ENCODE data around the gene NECTIN3. TPM values are rescaled to one million over a fixed set of nuclear protein-coding genes. Genes with fewer than 3 reads are reported as not detected.

NECTIN3 gene
- total RNA-seq, 1 experiment from 2014 or later = 53.7 TPM

- H4K20me1 ChIP-seq (ENCODE audit: control insufficient read depth, insufficient read depth, insufficient read length) = no peaks in the 10 kb centered on the region
- no peaks in the 10 kb centered on the region; the same call in 1 of the 2 replicates for H3K4me1 ChIP-seq (ENCODE audit: insufficient read depth, low read length)
- Mint-ChIP-seq H3K4me3 (no peak overlapping the region), H3K27me3 (ENCODE audit: low read depth) (no peaks in the 10 kb centered on the region), H3K9me3 (peaks cover 0 to 2% of the 10 kb centered on the region in 2 experiments; a peak in 2 of 5 replicates), H3K36me3 (ENCODE audit: insufficient read depth in 1 of 3, low read depth in 3 of 3) (peaks cover 4 to 19% (median 10%) of the 10 kb centered on the region in 3 experiments; a peak in 4 of 7 replicates), H3K4me1 (peaks cover 67 to 72% of the 10 kb centered on the region in 2 experiments), H3K27ac (peak overlapping the region in 2 of 3 experiments; percentile 69 to 81; a peak in 2 of 7 replicates)
- no peaks in the 10 kb centered on the region for H3K23me2 ChIP-seq (ENCODE audit: insufficient read length, low read depth, low read length, poor library complexity, severe bottlenecking)
- no peak overlapping the region for H4K91ac ChIP-seq (ENCODE audit: insufficient read length, low read depth, low read length)
- no peak overlapping the region for H4K8ac ChIP-seq (replicated peaks; ENCODE audit: insufficient read length, low read depth, low read length)
- no peak overlapping the region for H2AFZ ChIP-seq (ENCODE audit: low read length)
- H3K4me2 ChIP-seq (ENCODE audit: insufficient read depth, insufficient read length, low read length) = no peak overlapping the region
- no CpG with 5 or more reads among the region's 2 CpGs for WGBS (ENCODE audit: extremely low coverage, insufficient read length, low lambda C conversion rate)
- no peak overlapping the region for H3K4ac ChIP-seq (ENCODE audit: low read depth, low read length)
- H3K27me3 ChIP-seq (ENCODE audit: insufficient read depth, low read length) = no peaks in the 10 kb centered on the region
- H3K9me3 ChIP-seq (ENCODE audit: control insufficient read depth, low read depth, low read length) = no peaks in the 10 kb centered on the region
- no peak overlapping the region for H3K14ac ChIP-seq (ENCODE audit: insufficient read depth, low read length)
- H2BK12ac ChIP-seq (ENCODE audit: insufficient read length, low read depth, low read length) = no peak overlapping the region
- no peaks in the 10 kb centered on the region for H3K79me1 ChIP-seq (ENCODE audit: insufficient read depth, low read depth, low read length, poor library complexity, severe bottlenecking)
- H3T11ph ChIP-seq (ENCODE audit: low read length) = no peak overlapping the region
- no peak overlapping the region for H4K5ac ChIP-seq (ENCODE audit: insufficient read length, low read depth, low read length)
- H2BK20ac ChIP-seq (ENCODE audit: low read depth, low read length, poor library complexity, severe bottlenecking) = no peak overlapping the region
- TF ChIP-seq, protein P1, sequence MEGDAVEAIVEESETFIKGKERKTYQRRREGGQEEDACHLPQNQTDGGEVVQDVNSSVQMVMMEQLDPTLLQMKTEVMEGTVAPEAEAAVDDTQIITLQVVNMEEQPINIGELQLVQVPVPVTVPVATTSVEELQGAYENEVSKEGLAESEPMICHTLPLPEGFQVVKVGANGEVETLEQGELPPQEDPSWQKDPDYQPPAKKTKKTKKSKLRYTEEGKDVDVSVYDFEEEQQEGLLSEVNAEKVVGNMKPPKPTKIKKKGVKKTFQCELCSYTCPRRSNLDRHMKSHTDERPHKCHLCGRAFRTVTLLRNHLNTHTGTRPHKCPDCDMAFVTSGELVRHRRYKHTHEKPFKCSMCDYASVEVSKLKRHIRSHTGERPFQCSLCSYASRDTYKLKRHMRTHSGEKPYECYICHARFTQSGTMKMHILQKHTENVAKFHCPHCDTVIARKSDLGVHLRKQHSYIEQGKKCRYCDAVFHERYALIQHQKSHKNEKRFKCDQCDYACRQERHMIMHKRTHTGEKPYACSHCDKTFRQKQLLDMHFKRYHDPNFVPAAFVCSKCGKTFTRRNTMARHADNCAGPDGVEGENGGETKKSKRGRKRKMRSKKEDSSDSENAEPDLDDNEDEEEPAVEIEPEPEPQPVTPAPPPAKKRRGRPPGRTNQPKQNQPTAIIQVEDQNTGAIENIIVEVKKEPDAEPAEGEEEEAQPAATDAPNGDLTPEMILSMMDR (conservative IDR thresholded peaks at IDR 0.05) = no peak
- H2BK5ac ChIP-seq (ENCODE audit: insufficient read length, low read length) = no peak overlapping the region
- no peak overlapping the region for H3K27ac ChIP-seq (ENCODE audit: insufficient read length, low read depth, low read length)
- H3K79me2 ChIP-seq (ENCODE audit: insufficient read depth, low read length) = peaks cover 28% of the 10 kb centered on the region
- no peak overlapping the region for H3K23ac ChIP-seq (ENCODE audit: insufficient read length, low read depth, low read length)
- H3K56ac ChIP-seq (ENCODE audit: insufficient read length, low read depth, low read length) = no peak overlapping the region
- no peak overlapping the region for H3K18ac ChIP-seq (ENCODE audit: insufficient read length, low read depth, low read length)
- H3K9ac ChIP-seq (ENCODE audit: extremely low read depth, insufficient read length, low read length) = no peak overlapping the region
- no peak for DNase-seq
- no peak overlapping the region for H2BK15ac ChIP-seq (ENCODE audit: low read depth, low read length)
- H2AK5ac ChIP-seq (ENCODE audit: insufficient read length, low read length) = no peak overlapping the region
- no peak overlapping the region for H2BK120ac ChIP-seq (ENCODE audit: low read depth, low read length, poor library complexity, severe bottlenecking)
Measured at GRCh38 chr3:111107662-111108035, 36.0 kb downstream of the NECTIN3 start.
